H1 (cell line): ENCODE results near the gene EVI2A. TPM values are rescaled to one million over a fixed set of nuclear protein-coding genes. Genes with fewer than 3 reads are reported as not detected.
"Not testable (repeated sequence)": the region's sequence is repeated elsewhere in the genome, so short reads cannot be mapped to it uniquely, and the experiment has no call there.

Experiments used
- CTCF ChIA-PET: fragments of 300-600 bp; sonication (Branson Sonifier 250); formaldehyde crosslinking; loops from one replicate; lab custom pipeline; 2021; ENCODE audit not compliant: partially characterized antibody; lab: Charles Lee
- POLR2A ChIA-PET: fragments of 300-600 bp; sonication (Branson Sonifier 250); formaldehyde crosslinking; loops from one replicate; lab custom pipeline; 2021; ENCODE audit warnings: inconsistent platforms; ENCODE audit not compliant: partially characterized antibody; lab: Charles Lee
- DNase-seq, 2 experiments: peaks; one replicate each; pipeline versions ENCODE4 v3.0.0 to v3.0.0-alpha.2; 2010 to 2022; ENCODE audit warnings: low spot score in 2 of 2, low read depth in 1 of 2, mixed read lengths in 1 of 2
- FAIRE-seq: peaks from 2 replicates; lab custom pipeline; 2011; peaks lifted over from hg19 to GRCh38; lab: Jason Lieb, UNC
- H2AFZ ChIP-seq: 2 replicates; pipeline ENCODE4 v1.8.1; 2012; ENCODE audit warnings: low read length, inconsistent platforms
- H2AK5ac ChIP-seq: 2 replicates; pipeline ENCODE4 v1.6.1; 2013; ENCODE audit warnings: low read depth, low read length
- H2BK120ac ChIP-seq: replicated peaks from 2 replicates; pipeline ENCODE3; 2013; ENCODE audit warnings: low read depth, low read length, inconsistent platforms
- H2BK12ac ChIP-seq: 2 replicates; pipeline ENCODE4 v1.6.1; 2013; ENCODE audit warnings: low read depth, low read length
- H2BK15ac ChIP-seq: 2 replicates; pipeline ENCODE4 v1.6.1; 2013; ENCODE audit warnings: low read length
- H2BK20ac ChIP-seq: 2 replicates; pipeline ENCODE4 v1.6.1; 2013; ENCODE audit warnings: low read length
- H2BK5ac ChIP-seq: 2 replicates; pipeline ENCODE4 v1.6.1; 2013; ENCODE audit warnings: low read depth, low read length
- H3K14ac ChIP-seq: 2 replicates; pipeline ENCODE4 v1.6.1; 2013; ENCODE audit warnings: inconsistent platforms; ENCODE audit not compliant: insufficient read length
- H3K18ac ChIP-seq: 2 replicates; pipeline ENCODE4 v1.6.1; 2013; ENCODE audit warnings: low read length; ENCODE audit errors: extremely low read depth
- H3K23ac ChIP-seq: 2 replicates; pipeline ENCODE4 v1.6.1; 2013; ENCODE audit warnings: inconsistent platforms; ENCODE audit not compliant: insufficient read length
- H3K23me2 ChIP-seq: 2 replicates; pipeline ENCODE4 v1.6.1; 2013; ENCODE audit warnings: low read depth, low read length
- H3K27ac ChIP-seq: 2 replicates; pipeline ENCODE4 v1.6.1; 2011; ENCODE audit warnings: low read depth, low read length, inconsistent platforms
- H3K27me3 ChIP-seq, 4 experiments: replicated peaks in 1 of 4; 1 replicate in 1 of 4; 2 replicates in 3 of 4; pipeline versions ENCODE4 v1.6.1 to v1.8.1; 2011 to 2013; ENCODE audit warnings: low read length in 3 of 4, mild to moderate bottlenecking in 3 of 4, inconsistent platforms in 2 of 4, mixed read lengths in 2 of 4, moderate library complexity in 1 of 4; ENCODE audit not compliant: control insufficient read depth in 3 of 4, insufficient read depth in 3 of 4; ENCODE audit errors: extremely low read depth in 1 of 4
- H3K36me3 ChIP-seq, 4 experiments: 2 replicates each; pipeline versions ENCODE4 v1.6.1 to v1.8.1; 2011 to 2013; ENCODE audit warnings: mild to moderate bottlenecking in 4 of 4, low read length in 3 of 4, moderate library complexity in 2 of 4, control low read depth in 1 of 4, inconsistent platforms in 1 of 4; ENCODE audit not compliant: insufficient read depth in 4 of 4, control insufficient read depth in 2 of 4
- H3K4ac ChIP-seq: replicated peaks from 2 replicates; pipeline ENCODE3; 2013; ENCODE audit warnings: low read length, low read depth, mixed read lengths, inconsistent platforms; ENCODE audit not compliant: insufficient read length
- H3K4me1 ChIP-seq, 4 experiments: replicated peaks in 1 of 4; 1 replicate in 1 of 4; 2 replicates in 3 of 4; pipeline versions ENCODE4 v1.6.1 to v1.8.1; 2011 to 2013; ENCODE audit warnings: low read length in 3 of 4, inconsistent platforms in 2 of 4, mixed read lengths in 1 of 4; ENCODE audit not compliant: insufficient read depth in 4 of 4, control insufficient read depth in 3 of 4
- H3K4me2 ChIP-seq, 2 experiments: 2 replicates each; pipeline versions ENCODE4 v1.6.1 to v1.8.1; 2011 to 2013; ENCODE audit warnings: low read depth in 2 of 2, low read length in 2 of 2, control low read depth in 1 of 2, inconsistent platforms in 1 of 2, mild to moderate bottlenecking in 1 of 2; ENCODE audit not compliant: insufficient read depth in 1 of 2
- H3K4me3 ChIP-seq, 4 experiments: fragments of 200-600, 300-600 bp in 1 of 4; sonication (generic), shearing (Covaris generic), sonication (Bioruptor Twin) in 1 of 4; 2 replicates each; pipeline versions ENCODE4 v1.5.1 to v1.8.1; 2011 to 2016; ENCODE audit warnings: low read length in 4 of 4, low read depth in 3 of 4, control low read depth in 2 of 4, inconsistent platforms in 2 of 4, mild to moderate bottlenecking in 2 of 4, mixed read lengths in 1 of 4, moderate library complexity in 1 of 4; ENCODE audit not compliant: insufficient read depth in 2 of 4; ENCODE audit errors: extremely low read depth in 1 of 4
- H3K56ac ChIP-seq: replicated peaks from 2 replicates; pipeline ENCODE3; 2013; ENCODE audit warnings: low read depth, mild to moderate bottlenecking, mixed read lengths, low read length, inconsistent platforms; ENCODE audit not compliant: insufficient read length
- H3K79me1 ChIP-seq: 2 replicates; pipeline ENCODE4 v1.6.1; 2013; ENCODE audit warnings: low read depth, low read length, control low read depth
- H3K79me2 ChIP-seq, 2 experiments: 2 replicates each; pipeline versions ENCODE4 v1.6.1 to v1.8.1; 2012 to 2013; ENCODE audit warnings: low read length in 2 of 2, mild to moderate bottlenecking in 2 of 2, inconsistent platforms in 1 of 2; ENCODE audit not compliant: insufficient read depth in 2 of 2, control insufficient read depth in 1 of 2
- H3K9ac ChIP-seq, 4 experiments: replicated peaks in 1 of 4; 1 replicate in 1 of 4; 2 replicates in 3 of 4; pipeline versions ENCODE4 v1.6.1 to v1.8.1; 2011 to 2013; ENCODE audit warnings: low read depth in 3 of 4, low read length in 3 of 4, control low read depth in 2 of 4, mild to moderate bottlenecking in 2 of 4, moderate library complexity in 2 of 4, inconsistent platforms in 1 of 4; ENCODE audit errors: extremely low read depth in 1 of 4
- H3K9me3 ChIP-seq, 2 experiments: 2 replicates each; pipeline versions ENCODE4 v1.6.1 to v1.8.1; 2012 to 2013; ENCODE audit warnings: mild to moderate bottlenecking in 2 of 2, moderate library complexity in 2 of 2, control low read depth in 1 of 2, inconsistent platforms in 1 of 2, low read depth in 1 of 2, low read length in 1 of 2, mixed read lengths in 1 of 2; ENCODE audit not compliant: insufficient read depth in 2 of 2
- H4K20me1 ChIP-seq, 2 experiments: replicated peaks in 1 of 2; 2 replicates each; pipeline versions ENCODE3 to v1.8.1; 2011 to 2013; ENCODE audit warnings: inconsistent platforms in 2 of 2, low read length in 2 of 2, mild to moderate bottlenecking in 1 of 2; ENCODE audit not compliant: insufficient read depth in 2 of 2, control insufficient read depth in 1 of 2
- H4K5ac ChIP-seq: 2 replicates; pipeline ENCODE4 v1.6.1; 2013; ENCODE audit warnings: low read length, low read depth, mixed read lengths, inconsistent platforms; ENCODE audit not compliant: insufficient read length
- H4K8ac ChIP-seq: 2 replicates; pipeline ENCODE4 v1.8.0; 2013; ENCODE audit warnings: mild to moderate bottlenecking, moderate library complexity, low read length, inconsistent platforms; ENCODE audit not compliant: insufficient read depth; ENCODE audit errors: extremely low read depth
- H4K91ac ChIP-seq: replicated peaks from 2 replicates; pipeline ENCODE3; 2013; ENCODE audit warnings: low read length, mixed read lengths, inconsistent platforms; ENCODE audit not compliant: insufficient read length
- CEBPB ChIP-seq: IDR thresholded peaks from 2 replicates; pipeline ENCODE4 v1.6.1; 2012; ENCODE audit warnings: low read depth, low read length
- MAFK ChIP-seq: IDR thresholded peaks from 2 replicates; pipeline ENCODE4 v1.6.1; 2012; ENCODE audit warnings: low read depth, mild to moderate bottlenecking, improper control_type of control experiment, low read length
- POLR2AphosphoS5 ChIP-seq: IDR thresholded peaks from 2 replicates; pipeline ENCODE4 v1.6.1; 2011; ENCODE audit warnings: low read depth, low read length
- RBBP5 ChIP-seq: IDR thresholded peaks from 2 replicates; pipeline ENCODE4 v1.7.1; 2012; ENCODE audit warnings: low read depth, mild to moderate bottlenecking, inconsistent platforms, low read length, moderate library complexity, borderline replicate concordance
- SRF ChIP-seq: IDR thresholded peaks from 2 replicates; pipeline ENCODE4 v1.6.1; 2011; ENCODE audit warnings: mild to moderate bottlenecking, low read depth, low read length, moderate library complexity
- SUZ12 ChIP-seq: fragments of 200-600 bp; sonication (generic); IDR thresholded peaks from 2 replicates; pipeline ENCODE4 v1.6.1; 2012; ENCODE audit warnings: mild to moderate bottlenecking, inconsistent platforms, low read length, moderate library complexity, mixed read lengths
- TBP ChIP-seq: IDR thresholded peaks from 2 replicates; pipeline ENCODE4 v1.6.1; 2011; ENCODE audit warnings: low read depth, low read length, improper control_type of control experiment
- ZNF274 ChIP-seq: IDR thresholded peaks from 2 replicates; pipeline ENCODE4 v1.7.0; 2012; ENCODE audit warnings: low read length, borderline replicate concordance; ENCODE audit errors: extremely low read depth
- WGBS, 2 experiments: shearing (Covaris generic) in 1 of 2; methylation state at CpG; one replicate each; pipeline versions ENCODE4 v1.1.6 to v1.1.7; 2013 to 2015; ENCODE audit warnings: low lambda C conversion rate in 2 of 2, mixed read lengths in 2 of 2, inconsistent platforms in 1 of 2, low coverage in 1 of 2, missing lambda C conversion rate in 1 of 2; ENCODE audit not compliant: insufficient replicate concordance in 2 of 2, insufficient coverage in 1 of 2, insufficient read length in 1 of 2; ENCODE audit errors: extremely low coverage in 1 of 2, missing lambda C conversion rate in 1 of 2; 5-methylcytosine and 5-hydroxymethylcytosine counted together
- polyA plus RNA-seq, 7 experiments: library from polyadenylated mRNA; depleted of rRNA in 3 of 7; stranded (reverse) in 5 of 7; unstranded in 2 of 7; fragments of >200 nt in 5 of 7; fragments of 200-250 nt in 2 of 7; gene quantifications; 1 replicate in 5 of 7; 2 replicates in 1 of 7; 4 replicates in 1 of 7; pipeline versions ENCODE4 v1.2.1 to v1.2.3, GENCODE V29; 2011 to 2013; ENCODE audit warnings: missing spikeins in 2 of 7, mixed read lengths in 2 of 7
- total RNA-seq: library from RNA; stranded (reverse); fragmentation: NEBNext Ultra II Directional; extraction: Animal tissue kit (Norgen Biotek cat#: 25700); gene quantifications from 2 replicates; pipeline ENCODE4 v1.2.1, GENCODE V29; 2021

The EVI2A gene
- total and polyA plus RNA-seq, 2 of the 8 experiments (the other 6 are each of a cell fraction or from before 2014, with no cell fraction given), result not detected

DNA sequence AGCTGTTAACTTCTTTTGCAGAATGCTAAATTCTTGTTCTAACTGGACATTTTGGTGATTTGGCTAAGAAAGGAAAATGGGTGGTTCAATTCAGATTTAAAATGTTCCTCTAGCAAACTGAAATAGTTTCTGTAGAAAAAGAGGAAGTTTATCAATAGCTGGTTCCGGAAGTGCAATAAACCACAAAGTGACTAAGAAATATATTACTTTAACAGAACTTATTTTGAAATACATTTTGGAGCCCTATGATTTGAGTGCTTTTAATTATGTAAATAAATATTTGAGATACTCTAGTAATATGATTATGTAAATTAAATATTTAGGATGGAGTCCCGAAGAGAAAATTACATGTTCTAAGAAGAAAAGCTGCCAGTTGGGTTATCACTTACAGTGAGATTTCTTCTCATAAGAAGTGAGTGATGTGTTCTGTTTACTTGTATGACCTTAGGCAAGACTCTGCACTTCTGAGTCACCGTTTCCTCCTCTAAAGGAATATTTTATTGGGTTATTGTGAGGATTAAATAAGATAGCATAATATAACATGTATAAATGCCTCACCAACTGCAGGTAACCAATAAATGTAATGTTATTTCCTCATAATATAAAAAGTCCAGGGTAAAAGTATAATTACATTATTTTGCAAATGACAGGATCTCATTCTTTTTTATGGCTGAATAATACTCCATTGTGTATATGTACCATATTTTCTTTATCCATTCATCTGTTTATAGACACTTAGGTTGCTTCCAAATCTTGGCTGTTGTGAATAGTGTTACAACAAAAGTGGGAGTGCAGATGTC, 7.2 kb downstream of the EVI2A start, which contains the start of gene EVI2B (continued):
- TF ChIP-seq TBP (no peak), SRF (no peak), ZNF274 (no peak), MAFK (no peak), CEBPB (no peak), POLR2AphosphoS5 (no peak), RBBP5 (no peak), SUZ12 (no peak)

DNA sequence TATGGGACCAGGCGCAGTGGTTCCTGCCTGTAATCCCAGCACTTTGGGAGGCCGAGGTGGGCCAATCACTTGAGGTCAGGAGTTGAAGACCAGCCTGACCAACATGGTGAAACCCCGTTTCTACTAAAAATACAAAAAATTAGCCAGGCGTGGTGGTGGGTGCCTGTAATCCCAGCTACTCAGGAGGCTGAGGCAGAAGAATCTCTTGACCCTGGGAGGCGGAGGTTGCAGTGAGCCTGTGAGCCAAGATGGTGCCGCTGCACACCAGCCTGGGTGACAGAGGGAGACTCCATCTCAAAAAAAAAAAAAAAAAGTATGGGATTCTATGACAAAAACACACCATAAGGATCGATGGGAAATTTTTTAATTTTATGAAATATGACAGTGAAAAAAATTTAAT, 9.2 kb downstream of the EVI2A start:
- H3K23ac ChIP-seq, H4K20me1 ChIP-seq, H3K18ac ChIP-seq, H2BK12ac ChIP-seq, H2AK5ac ChIP-seq, H4K8ac ChIP-seq, POLR2A ChIA-PET, H3K56ac ChIP-seq, H3K79me2 ChIP-seq, H3K9ac ChIP-seq, FAIRE-seq, H3K4me3 ChIP-seq, H2AFZ ChIP-seq, H3K14ac ChIP-seq, H2BK15ac ChIP-seq, H2BK120ac ChIP-seq, H3K27ac ChIP-seq, H3K4me2 ChIP-seq, H3K79me1 ChIP-seq, H3K4ac ChIP-seq, H3K36me3 ChIP-seq, H3K27me3 ChIP-seq, H3K9me3 ChIP-seq, H4K91ac ChIP-seq, H3K4me1 ChIP-seq, H4K5ac ChIP-seq, H2BK5ac ChIP-seq, DNase-seq, H2BK20ac ChIP-seq, H3K23me2 ChIP-seq: not testable (repeated sequence)
- CTCF ChIA-PET, result interaction anchor here (1.1 kb wide), 1 partner anchor 46 kb away, joined by 3 read pairs; no protein-coding TSS in a partner anchor
- 82% methylated on average over 7 of the region's 7 CpGs; no CpG with 5 or more reads in 1 of the 2 experiments for WGBS, 2 experiments
